GM18498 (cell line): ENCODE measurements around the gene TOM1L1.
A peak's percentile ranks its signal among the peaks of the same experiment; 100 is the strongest.

ENCODE experiments used
- ATAC-seq: cut with Tn5 transposase; IDR thresholded peaks from one replicate; pipeline ENCODE4 v1.9.1; 2021; ENCODE audit warnings: mild to moderate bottlenecking, moderate library complexity; ENCODE audit not compliant: unreplicated experiment

The TOM1L1 gene

GRCh38 chr17:54892360-54892759 lies 8.3 kb upstream of the TOM1L1 start:
- no peak for ATAC-seq

GRCh38 chr17:54898576-54898975 lies 2.1 kb upstream of the TOM1L1 start:
- ATAC-seq: no peak

GRCh38 chr17:54899201-54899600 lies 1.5 kb upstream of the TOM1L1 start:
- ATAC-seq: no peak

- ATAC-seq: peak; percentile 7
These were observed 763 bp upstream of the TOM1L1 start for GRCh38 chr17:54899721-54900456.

DNA sequence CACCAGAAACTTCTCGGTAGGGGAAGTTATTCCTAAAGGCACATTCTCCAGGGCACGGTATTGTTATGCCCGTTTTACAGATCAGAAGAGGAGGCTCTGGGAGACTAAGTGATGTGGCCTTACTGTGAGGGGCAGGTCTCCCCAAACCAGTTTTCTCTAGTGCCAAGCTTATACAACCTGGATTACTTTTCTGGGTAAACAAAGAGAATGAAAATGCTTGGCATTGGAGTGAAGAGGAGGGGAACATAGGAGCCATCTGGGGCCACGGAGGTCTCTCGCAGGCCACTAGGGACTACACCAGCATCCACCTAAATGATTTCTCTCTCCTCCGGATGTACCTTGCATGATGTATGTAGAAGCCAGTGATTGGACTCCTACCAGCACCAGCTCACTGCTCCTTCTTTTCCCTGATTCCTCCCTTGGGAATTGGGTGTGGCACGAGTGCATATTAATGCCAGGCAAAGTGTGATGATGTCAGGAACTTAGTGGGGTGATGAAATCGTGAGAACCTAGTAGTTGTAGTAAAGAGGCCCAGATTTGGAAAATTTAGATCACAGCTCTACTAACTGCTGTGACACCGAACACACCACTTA lies 674 bp downstream of the TOM1L1 start:
- no peak for ATAC-seq

- ATAC-seq: no peak
These were observed 1.4 kb downstream of the TOM1L1 start for GRCh38 chr17:54902017-54902416.

GRCh38 chr17:54902611-54903010 lies 2.0 kb downstream of the TOM1L1 start:
- ATAC-seq: no peak

- no peak for ATAC-seq
These were observed 2.7 kb downstream of the TOM1L1 start for GRCh38 chr17:54903375-54903774.

GRCh38 chr17:54906683-54907082 lies 6.0 kb downstream of the TOM1L1 start:
- ATAC-seq: no peak

DNA sequence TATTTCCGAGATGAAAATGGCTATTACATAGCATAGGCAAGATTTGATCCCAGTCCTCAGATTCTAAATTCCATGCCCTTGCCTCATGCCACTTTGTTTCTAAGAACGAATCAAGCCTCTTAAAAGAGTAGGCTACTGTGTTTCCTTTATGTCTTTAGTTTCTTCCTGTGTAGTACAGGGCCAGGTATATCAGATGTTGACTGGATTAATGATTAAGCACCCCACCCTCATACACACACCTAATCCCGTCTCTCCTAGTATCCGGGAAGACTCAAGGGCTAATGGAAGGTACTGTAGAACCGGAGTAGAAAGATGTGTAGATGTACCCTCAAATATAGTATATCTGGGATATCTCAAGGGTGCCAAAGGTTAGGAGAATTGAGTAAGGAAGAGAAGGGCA lies 6.7 kb downstream of the TOM1L1 start:
- ATAC-seq: no peak

GRCh38 chr17:54909766-54910165 lies 9.1 kb downstream of the TOM1L1 start:
- ATAC-seq: no peak

DNA sequence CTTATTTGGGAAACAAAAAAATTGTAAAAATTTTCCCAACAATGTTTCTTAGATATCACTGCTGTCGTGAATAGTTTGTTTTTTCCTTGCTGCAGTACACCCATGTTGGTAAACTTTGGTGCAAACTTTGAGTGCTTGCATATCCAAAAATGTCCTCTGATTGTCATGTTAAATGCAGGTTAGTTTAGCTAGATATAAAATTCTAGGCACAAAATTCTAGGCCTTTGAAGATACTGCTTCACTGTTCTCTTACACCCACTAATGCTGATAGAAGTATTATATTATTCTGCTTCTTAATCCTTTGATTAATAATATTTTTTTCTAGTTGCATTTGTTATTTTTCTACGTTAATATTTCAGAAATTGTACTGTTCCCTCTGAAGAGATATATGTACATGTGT lies 16.1 kb downstream of the TOM1L1 start:
- no peak for ATAC-seq

DNA sequence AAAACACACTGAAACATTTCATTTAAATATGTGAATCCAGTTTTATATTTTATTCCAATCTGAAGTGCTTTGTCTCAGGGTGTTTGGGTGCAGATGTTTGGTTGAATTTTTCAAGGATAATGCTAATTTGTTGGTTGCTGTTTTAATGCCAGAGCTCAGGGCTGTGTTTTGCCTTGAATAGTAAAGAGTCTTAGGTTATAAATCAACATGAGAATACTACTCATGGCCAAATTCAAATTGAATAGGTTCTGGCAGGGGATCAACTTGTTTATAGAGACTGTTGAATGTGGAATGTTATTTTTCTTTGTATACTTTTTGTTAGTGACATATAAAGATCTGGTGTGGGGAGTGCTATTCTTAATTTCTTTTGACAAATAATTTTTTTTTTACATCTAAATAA lies 18.8 kb downstream of the TOM1L1 start:
- ATAC-seq: no peak

- no peak for ATAC-seq
These were observed 20.2 kb downstream of the TOM1L1 start for GRCh38 chr17:54920819-54921218.

- ATAC-seq: no peak
These were observed 23.8 kb downstream of the TOM1L1 start for GRCh38 chr17:54924405-54924804.

GRCh38 chr17:54927525-54927924 lies 26.9 kb downstream of the TOM1L1 start:
- ATAC-seq: no peak

DNA sequence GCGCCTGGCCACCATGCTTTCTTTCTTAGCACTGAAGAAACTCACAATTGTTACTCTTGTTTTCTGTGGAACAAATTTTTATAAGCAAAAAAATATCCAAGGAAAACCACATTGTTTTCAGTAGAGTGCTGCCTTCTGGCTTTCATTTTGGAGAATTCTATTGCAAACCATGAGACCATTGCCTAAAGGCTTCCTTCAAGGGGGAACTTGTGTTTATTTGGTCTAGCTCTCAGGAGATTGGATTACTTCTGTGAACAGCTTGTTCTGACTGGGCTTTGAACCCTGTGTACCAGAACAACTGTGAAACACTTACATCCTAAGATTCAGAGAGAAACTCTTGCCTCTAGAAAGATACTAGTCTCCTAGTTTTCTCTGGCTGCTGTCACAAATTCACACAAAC lies 32.1 kb downstream of the TOM1L1 start:
- no peak for ATAC-seq

DNA sequence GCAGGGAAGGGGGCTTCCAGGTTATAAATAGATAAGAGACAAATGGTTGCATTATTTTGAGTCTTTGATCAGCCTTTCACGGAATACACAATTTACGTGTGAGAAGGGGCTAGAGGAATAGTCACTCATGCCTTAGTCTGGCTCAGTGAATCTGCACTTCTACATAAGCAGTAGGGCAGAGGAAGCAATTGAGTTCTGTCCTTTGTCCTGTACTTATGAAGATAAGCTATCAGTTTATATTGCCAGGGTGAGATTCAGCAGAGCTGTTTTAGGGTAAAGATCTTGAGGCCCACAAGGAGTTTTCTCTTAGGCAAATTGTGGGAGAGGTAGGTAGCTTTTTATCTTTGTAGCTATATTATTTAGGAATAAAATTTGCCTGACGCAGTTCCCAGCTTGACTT lies 33.3 kb downstream of the TOM1L1 start:
- ATAC-seq: no peak

- ATAC-seq: no peak
These were observed 34.8 kb downstream of the TOM1L1 start for GRCh38 chr17:54935471-54935870.

DNA sequence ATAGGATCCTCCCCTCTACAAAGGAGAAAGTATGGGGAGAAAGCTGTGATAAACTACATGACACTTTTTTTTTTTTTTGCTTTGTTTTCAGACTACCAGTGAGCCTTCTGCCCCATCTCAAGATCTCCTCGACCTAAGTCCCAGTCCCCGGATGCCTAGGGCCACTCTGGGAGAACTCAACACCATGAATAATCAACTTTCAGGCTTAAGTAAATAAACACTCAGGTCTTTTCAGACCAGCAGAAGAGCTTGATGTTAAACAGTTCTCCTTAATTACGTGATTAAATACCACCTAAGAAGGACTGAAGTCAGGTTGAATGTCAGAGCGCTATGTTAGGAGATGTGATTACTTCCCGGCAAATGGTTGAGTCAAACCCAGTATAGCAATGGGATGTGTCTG lies 36.4 kb downstream of the TOM1L1 start:
- ATAC-seq: no peak

DNA sequence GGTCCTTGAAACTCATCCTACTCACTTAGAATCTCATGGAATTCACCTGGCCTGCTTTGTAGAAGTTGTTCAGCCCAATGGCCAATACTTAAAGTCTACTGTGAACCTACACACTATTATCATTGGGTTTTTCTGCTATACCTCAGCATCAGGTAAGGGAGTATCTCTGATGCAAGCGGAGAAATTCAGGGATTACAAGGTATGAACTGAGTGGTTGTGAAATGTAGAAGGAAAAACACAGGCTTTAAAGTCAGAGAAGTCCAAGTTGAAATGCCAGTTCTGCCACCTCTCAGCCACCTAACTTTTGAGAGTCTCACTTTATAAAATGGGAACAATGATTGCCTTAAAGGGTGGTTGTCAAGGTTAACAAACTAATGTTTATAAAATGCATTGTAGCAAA lies 36.8 kb downstream of the TOM1L1 start:
- no peak for ATAC-seq

GRCh38 chr17:54941285-54941684 lies 40.6 kb downstream of the TOM1L1 start:
- no peak for ATAC-seq

- no peak for ATAC-seq
These were observed 44.1 kb downstream of the TOM1L1 start for GRCh38 chr17:54944796-54945195.
